Stimulated activated CD4-positive, alpha-beta T cell treated with anti-CD3 and anti-CD28 coated beads, Interleukin-12 subunit alpha, Interleukin-12 subunit beta, amount 100 ng/mL, for 4 hours (primary cell): ENCODE data around the gene PAM.
"Not testable (repeated sequence)": the region's sequence is repeated elsewhere in the genome, so short reads cannot be mapped to it uniquely, and the experiment has no call there.

Source experiments
- DNase-seq: peaks from one replicate; pipeline ENCODE4 v3.0.0-alpha.2; 2020

PAM gene

GRCh38 chr5:102956599-102956998 lies 201.5 kb downstream of the PAM start:
- DNase-seq, result no peak

- DNase-seq, result no peak
Observed at GRCh38 chr5:102957141-102957540, 202.0 kb downstream of the PAM start.

GRCh38 chr5:102958481-102959011 lies 203.4 kb downstream of the PAM start:
- DNase-seq, result no peak

GRCh38 chr5:102959055-102959454 lies 203.9 kb downstream of the PAM start:
- DNase-seq, result no peak

- no peak for DNase-seq
Observed at GRCh38 chr5:102961671-102962070, 206.6 kb downstream of the PAM start.

- no peak for DNase-seq
Observed at GRCh38 chr5:102965653-102966052, 210.5 kb downstream of the PAM start.

GRCh38 chr5:102969641-102970040 lies 214.5 kb downstream of the PAM start:
- no peak for DNase-seq

- DNase-seq, result no peak
Observed at GRCh38 chr5:102971676-102972293, 216.7 kb downstream of the PAM start.

GRCh38 chr5:102974177-102974576 lies 219.1 kb downstream of the PAM start:
- no peak for DNase-seq

- no peak for DNase-seq
Observed at GRCh38 chr5:102975045-102975444, 219.9 kb downstream of the PAM start.

- DNase-seq, result no peak
Observed at GRCh38 chr5:102975457-102976182, 220.5 kb downstream of the PAM start.

GRCh38 chr5:102981957-102982635 lies 227.0 kb downstream of the PAM start:
- no peak for DNase-seq

GRCh38 chr5:102986074-102986473 lies 231.0 kb downstream of the PAM start:
- no peak for DNase-seq

- no peak for DNase-seq
Observed at GRCh38 chr5:102988459-102988858, 233.4 kb downstream of the PAM start.

- no peak for DNase-seq
Observed at GRCh38 chr5:102991802-102992201, 236.7 kb downstream of the PAM start.

- no peak for DNase-seq
Observed at GRCh38 chr5:102996011-102996575, 241.0 kb downstream of the PAM start.

GRCh38 chr5:102998224-102998623 lies 243.1 kb downstream of the PAM start:
- no peak for DNase-seq

GRCh38 chr5:102999191-102999590 lies 244.1 kb downstream of the PAM start:
- DNase-seq, result no peak

GRCh38 chr5:102999621-103000020 lies 244.5 kb downstream of the PAM start:
- DNase-seq, result not testable (repeated sequence)

GRCh38 chr5:103000089-103000488 lies 245.0 kb downstream of the PAM start:
- no peak for DNase-seq

- DNase-seq, result no peak
Observed at GRCh38 chr5:103003872-103004271, 248.8 kb downstream of the PAM start.

GRCh38 chr5:103005276-103005675 lies 250.2 kb downstream of the PAM start:
- DNase-seq, result no peak

- no peak for DNase-seq
Observed at GRCh38 chr5:103006921-103007320, 251.8 kb downstream of the PAM start.

- DNase-seq, result no peak
Observed at GRCh38 chr5:103010168-103010567, 255.1 kb downstream of the PAM start.
